Uterus (tissue), 2 donors: Measurements from ENCODE around the gene TRAPPC14.
"Not testable (repeated sequence)": the region's sequence is repeated elsewhere in the genome, so short reads cannot be mapped to it uniquely, and the experiment has no call there.

ENCODE experiments used
- POLR2A ChIP-seq, 2 donors: fragments of 450-650 bp; IDR thresholded peaks; one replicate each; pipeline ENCODE4 v1.6.1; 2016; ENCODE audit warnings: antibody characterized with exemption in 2 of 2, mild to moderate bottlenecking in 1 of 2, moderate library complexity in 1 of 2
- TF ChIP-seq, protein P1 (sequence below), 4 experiments: fragments of 200-600 bp in 2 of 4; fragments of 450-650 bp in 2 of 4; sonication (generic) in 2 of 4; IDR thresholded peaks; one replicate each; pipeline ENCODE4 v1.5.1; 2016 to 2019; ENCODE audit warnings: antibody characterized with exemption in 4 of 4, mild to moderate bottlenecking in 2 of 4, moderate library complexity in 1 of 4

GRCh38 chr7:100192281-100192862 is 33.8 kb upstream of the TRAPPC14 start:
- TF ChIP-seq, protein P1, sequence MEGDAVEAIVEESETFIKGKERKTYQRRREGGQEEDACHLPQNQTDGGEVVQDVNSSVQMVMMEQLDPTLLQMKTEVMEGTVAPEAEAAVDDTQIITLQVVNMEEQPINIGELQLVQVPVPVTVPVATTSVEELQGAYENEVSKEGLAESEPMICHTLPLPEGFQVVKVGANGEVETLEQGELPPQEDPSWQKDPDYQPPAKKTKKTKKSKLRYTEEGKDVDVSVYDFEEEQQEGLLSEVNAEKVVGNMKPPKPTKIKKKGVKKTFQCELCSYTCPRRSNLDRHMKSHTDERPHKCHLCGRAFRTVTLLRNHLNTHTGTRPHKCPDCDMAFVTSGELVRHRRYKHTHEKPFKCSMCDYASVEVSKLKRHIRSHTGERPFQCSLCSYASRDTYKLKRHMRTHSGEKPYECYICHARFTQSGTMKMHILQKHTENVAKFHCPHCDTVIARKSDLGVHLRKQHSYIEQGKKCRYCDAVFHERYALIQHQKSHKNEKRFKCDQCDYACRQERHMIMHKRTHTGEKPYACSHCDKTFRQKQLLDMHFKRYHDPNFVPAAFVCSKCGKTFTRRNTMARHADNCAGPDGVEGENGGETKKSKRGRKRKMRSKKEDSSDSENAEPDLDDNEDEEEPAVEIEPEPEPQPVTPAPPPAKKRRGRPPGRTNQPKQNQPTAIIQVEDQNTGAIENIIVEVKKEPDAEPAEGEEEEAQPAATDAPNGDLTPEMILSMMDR (IDR thresholded peaks at IDR 0.05), result not testable (repeated sequence)
- not testable (repeated sequence) for TF ChIP-seq POLR2A (IDR thresholded peaks at IDR 0.05)
